Mesothelial cell of epicardium (in vitro differentiated cells): ENCODE measurements around the gene APOL3. TPM values are rescaled to one million over a fixed set of nuclear protein-coding genes. Genes with fewer than 3 reads are reported as not detected.
"Not testable (repeated sequence)": the region's sequence is repeated elsewhere in the genome, so short reads cannot be mapped to it uniquely, and the experiment has no call there.

ENCODE experiments used
- DNase-seq, 2 experiments: peaks; one replicate each; pipeline ENCODE4 v3.0.0; 2021; ENCODE audit warnings: low spot score in 2 of 2; ENCODE audit not compliant: unreplicated experiment in 2 of 2
- H3K27ac Mint-ChIP-seq: 2 replicates; pipeline ENCODE4 v1.8.0; 2021; ENCODE audit warnings: mixed read lengths
- H3K27me3 Mint-ChIP-seq: 2 replicates; pipeline ENCODE4 v1.8.0; 2021; ENCODE audit warnings: low read depth, mixed read lengths
- H3K36me3 Mint-ChIP-seq: 2 replicates; pipeline ENCODE4 v1.8.0; 2021; ENCODE audit warnings: mixed read lengths
- H3K4me1 Mint-ChIP-seq: 2 replicates; pipeline ENCODE4 v1.8.0; 2021; ENCODE audit warnings: mixed read lengths
- H3K4me3 Mint-ChIP-seq: 2 replicates; pipeline ENCODE4 v1.8.0; 2021; ENCODE audit warnings: mild to moderate bottlenecking, moderate library complexity, mixed read lengths
- H3K9me3 Mint-ChIP-seq: 2 replicates; pipeline ENCODE4 v1.8.0; 2021; ENCODE audit warnings: mixed read lengths
- total RNA-seq: library from RNA; stranded (reverse); gene quantifications from 3 replicates; pipeline ENCODE4 v1.2.1, GENCODE V29; 2021
- TF ChIP-seq, protein P1 (sequence below): fragments of 200-600 bp; sonication (generic); IDR thresholded peaks from one replicate; pipeline ENCODE4 v1.5.0; 2021; ENCODE audit warnings: antibody characterized with exemption; ENCODE audit not compliant: unreplicated experiment

Gene APOL3
- total RNA-seq, 1 donor from 2014 or later = 1.8 TPM

DNA sequence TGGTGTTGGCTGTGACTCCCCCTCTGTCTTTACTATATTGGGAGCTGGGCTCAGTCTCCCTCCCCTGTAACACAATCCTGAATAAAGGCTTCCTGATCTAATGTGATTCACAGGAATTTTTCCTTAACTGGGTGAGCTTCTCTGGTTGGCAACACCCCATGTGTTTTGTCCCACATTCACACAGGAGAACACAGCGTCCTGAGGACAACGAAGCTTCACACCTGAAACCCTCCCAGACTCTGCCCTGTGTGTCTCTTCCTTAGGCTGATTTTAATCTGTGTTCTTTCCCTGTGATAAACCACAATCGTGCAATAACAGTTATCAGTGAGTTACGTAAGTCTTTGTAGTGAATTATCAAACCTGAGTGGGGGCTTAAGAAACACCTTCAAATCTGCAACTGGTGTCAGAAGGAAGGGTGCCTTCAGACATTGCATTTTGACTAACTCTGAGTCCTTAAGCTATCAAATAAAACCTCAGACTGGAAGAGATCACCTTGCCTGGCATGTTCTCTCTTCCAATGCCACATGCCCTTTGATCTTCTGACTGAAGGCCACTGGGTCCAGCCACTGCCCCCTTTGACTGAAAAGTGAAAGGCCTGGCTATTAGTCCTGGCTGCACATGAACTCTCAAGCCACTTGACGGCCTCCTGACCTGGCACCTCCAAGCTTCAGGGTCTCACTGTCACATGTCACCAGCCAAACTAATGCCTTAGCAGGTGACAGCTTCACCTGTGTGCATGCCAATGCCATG is 17.3 kb downstream of the APOL3 start:
- peaks cover 7% of the 10 kb centered on the region for H3K27me3 Mint-ChIP-seq
- peaks cover 8% of the 10 kb centered on the region for H3K4me1 Mint-ChIP-seq
- no peak for DNase-seq
- H3K36me3 Mint-ChIP-seq = no peaks in the 10 kb centered on the region
- no peaks in the 10 kb centered on the region for H3K9me3 Mint-ChIP-seq
- H3K27ac Mint-ChIP-seq = no peak overlapping the region
- H3K4me3 Mint-ChIP-seq = no peak overlapping the region
- TF ChIP-seq, protein P1, sequence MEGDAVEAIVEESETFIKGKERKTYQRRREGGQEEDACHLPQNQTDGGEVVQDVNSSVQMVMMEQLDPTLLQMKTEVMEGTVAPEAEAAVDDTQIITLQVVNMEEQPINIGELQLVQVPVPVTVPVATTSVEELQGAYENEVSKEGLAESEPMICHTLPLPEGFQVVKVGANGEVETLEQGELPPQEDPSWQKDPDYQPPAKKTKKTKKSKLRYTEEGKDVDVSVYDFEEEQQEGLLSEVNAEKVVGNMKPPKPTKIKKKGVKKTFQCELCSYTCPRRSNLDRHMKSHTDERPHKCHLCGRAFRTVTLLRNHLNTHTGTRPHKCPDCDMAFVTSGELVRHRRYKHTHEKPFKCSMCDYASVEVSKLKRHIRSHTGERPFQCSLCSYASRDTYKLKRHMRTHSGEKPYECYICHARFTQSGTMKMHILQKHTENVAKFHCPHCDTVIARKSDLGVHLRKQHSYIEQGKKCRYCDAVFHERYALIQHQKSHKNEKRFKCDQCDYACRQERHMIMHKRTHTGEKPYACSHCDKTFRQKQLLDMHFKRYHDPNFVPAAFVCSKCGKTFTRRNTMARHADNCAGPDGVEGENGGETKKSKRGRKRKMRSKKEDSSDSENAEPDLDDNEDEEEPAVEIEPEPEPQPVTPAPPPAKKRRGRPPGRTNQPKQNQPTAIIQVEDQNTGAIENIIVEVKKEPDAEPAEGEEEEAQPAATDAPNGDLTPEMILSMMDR = no peak

DNA sequence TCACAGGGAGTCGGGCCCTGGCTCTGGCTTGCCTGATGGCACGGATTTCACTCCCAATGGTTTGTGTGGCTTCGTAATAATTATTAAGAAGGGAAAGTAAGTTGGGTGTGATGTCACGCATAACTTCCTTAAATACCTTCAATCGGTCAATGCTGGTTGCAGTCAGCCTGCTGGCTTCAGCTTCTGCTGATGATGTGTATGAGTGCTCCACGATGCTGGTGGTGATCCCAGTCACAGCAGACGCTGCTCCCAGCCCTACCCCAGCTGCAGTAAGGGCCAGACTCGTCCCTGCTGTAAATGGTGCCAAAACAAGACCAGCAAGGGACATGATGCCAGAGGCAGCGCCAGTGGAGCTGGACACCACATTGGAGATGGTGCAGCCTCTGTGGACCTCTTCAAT is 19.1 kb downstream of the APOL3 start:
- H3K4me1 Mint-ChIP-seq = peaks cover 8% of the 10 kb centered on the region
- H3K4me3 Mint-ChIP-seq = no peak overlapping the region
- H3K27ac Mint-ChIP-seq = no peak overlapping the region
- no peaks in the 10 kb centered on the region for H3K36me3 Mint-ChIP-seq
- H3K9me3 Mint-ChIP-seq = no peaks in the 10 kb centered on the region
- peaks cover 9% of the 10 kb centered on the region for H3K27me3 Mint-ChIP-seq
- TF ChIP-seq, protein P1 = no peak
- no peak for DNase-seq

DNA sequence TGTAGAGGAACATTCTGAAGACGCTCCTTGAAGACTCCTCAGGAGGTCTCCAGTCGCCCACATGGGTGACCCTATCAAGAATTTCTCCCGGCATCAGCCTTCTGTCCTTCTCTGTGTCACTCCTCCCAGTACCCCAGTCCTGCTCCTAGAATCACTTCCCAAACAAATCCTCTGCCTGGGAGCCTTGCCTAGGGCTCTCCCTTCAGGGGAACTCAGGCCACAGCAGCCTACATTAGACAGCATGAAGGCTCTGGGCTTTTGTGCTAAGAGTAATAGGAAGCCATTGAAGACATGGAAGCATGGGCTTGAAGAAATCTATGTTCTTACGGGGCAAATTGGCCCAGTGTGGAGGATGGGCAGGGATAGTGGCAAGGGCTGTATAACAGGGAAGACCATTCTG is 21.8 kb downstream of the APOL3 start:
- H3K4me3 Mint-ChIP-seq, DNase-seq, H3K27ac Mint-ChIP-seq, H3K36me3 Mint-ChIP-seq, H3K9me3 Mint-ChIP-seq, H3K4me1 Mint-ChIP-seq: not testable (repeated sequence)
- H3K27me3 Mint-ChIP-seq = peaks cover 11% of the 10 kb centered on the region

DNA sequence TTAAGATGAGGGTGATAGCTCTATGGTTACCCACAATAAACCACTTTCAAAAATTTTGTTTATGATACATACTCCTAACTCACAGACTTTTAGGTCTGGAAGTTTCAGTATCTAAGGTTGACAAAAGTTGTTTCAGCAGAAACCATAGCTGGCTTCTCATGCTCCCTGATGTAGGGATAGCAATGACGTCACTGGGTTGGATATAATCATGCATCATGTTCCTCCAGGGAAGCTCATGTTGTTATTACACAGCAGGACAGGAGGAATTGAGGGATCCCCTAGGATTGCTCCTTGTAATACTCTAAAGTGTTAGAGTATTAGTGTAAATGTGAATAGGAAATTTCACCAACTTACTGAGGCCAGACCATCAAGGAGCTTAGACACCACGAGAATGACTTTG is 23.6 kb downstream of the APOL3 start:
- no peaks in the 10 kb centered on the region for H3K4me1 Mint-ChIP-seq
- no peak overlapping the region for H3K4me3 Mint-ChIP-seq
- H3K36me3 Mint-ChIP-seq = no peaks in the 10 kb centered on the region
- TF ChIP-seq, protein P1 = no peak
- no peaks in the 10 kb centered on the region for H3K9me3 Mint-ChIP-seq
- peaks cover 21% of the 10 kb centered on the region for H3K27me3 Mint-ChIP-seq
- no peak for DNase-seq
- no peak overlapping the region for H3K27ac Mint-ChIP-seq

DNA sequence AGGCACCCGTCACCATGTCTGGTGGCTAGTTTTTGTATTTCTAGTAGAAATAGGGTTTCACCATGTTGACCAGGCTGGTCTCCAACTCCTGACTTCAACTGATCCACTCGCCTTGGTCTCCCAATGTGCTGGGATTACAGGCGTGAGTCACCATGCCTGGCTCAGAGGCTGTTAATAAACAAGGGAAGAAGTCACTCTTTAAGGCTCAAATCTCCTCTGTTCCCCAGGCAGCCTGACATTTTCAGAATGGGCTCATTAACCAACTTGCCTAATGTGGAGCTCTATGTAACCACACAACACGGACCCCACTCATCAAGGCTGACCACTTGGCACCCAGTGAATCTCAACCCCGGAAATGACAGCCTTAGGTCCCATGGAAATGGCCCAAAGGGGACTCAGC is 24.1 kb downstream of the APOL3 start:
- TF ChIP-seq, protein P1 = no peak
- no peak overlapping the region for H3K27ac Mint-ChIP-seq
- no peaks in the 10 kb centered on the region for H3K9me3 Mint-ChIP-seq
- H3K4me1 Mint-ChIP-seq = no peaks in the 10 kb centered on the region
- H3K27me3 Mint-ChIP-seq = peaks cover 22% of the 10 kb centered on the region
- no peak overlapping the region for H3K4me3 Mint-ChIP-seq
- H3K36me3 Mint-ChIP-seq = no peaks in the 10 kb centered on the region
- DNase-seq = no peak

DNA sequence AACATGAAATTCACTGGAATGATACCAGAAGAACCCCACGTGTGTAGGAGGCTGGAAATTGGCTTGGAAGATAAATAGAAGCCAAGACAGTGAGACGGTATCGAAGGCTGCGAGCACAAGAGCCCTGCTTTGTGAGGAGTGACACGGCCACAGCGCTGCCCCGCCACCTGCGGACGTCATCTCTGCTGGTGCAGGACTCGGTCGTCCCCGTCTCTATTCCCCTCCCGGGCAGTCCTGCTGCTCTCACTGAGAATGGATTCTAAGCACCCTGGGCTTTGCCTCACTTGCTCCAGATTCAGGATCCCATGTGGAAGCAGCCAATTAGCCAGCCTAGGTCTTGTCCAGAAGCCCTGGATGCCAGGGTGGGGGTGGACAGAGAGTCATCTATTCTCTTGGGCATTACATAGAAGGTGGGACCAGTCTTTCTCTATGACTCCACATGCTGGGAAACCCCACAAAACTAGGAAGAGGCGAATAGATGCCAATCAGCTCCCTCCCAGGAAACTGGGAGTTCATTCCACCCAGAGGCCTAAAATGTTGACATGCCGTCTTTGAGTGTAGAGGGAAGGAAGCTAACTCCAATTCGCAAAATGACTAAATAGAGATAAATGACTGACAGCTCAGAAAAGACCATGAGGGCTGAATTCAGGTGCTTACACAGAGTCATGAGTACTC is 25.1 kb downstream of the APOL3 start:
- no peak for DNase-seq
- no peak overlapping the region for H3K4me3 Mint-ChIP-seq
- TF ChIP-seq, protein P1 = no peak
- peaks cover 33% of the 10 kb centered on the region for H3K27me3 Mint-ChIP-seq
- H3K4me1 Mint-ChIP-seq = no peaks in the 10 kb centered on the region
- no peaks in the 10 kb centered on the region for H3K36me3 Mint-ChIP-seq
- no peak overlapping the region for H3K27ac Mint-ChIP-seq
- no peaks in the 10 kb centered on the region for H3K9me3 Mint-ChIP-seq
